H9 (cell line): ENCODE measurements around the gene STK32C. TPM values are rescaled to one million over a fixed set of nuclear protein-coding genes. Genes with fewer than 3 reads are reported as not detected.

ENCODE experiments used
- DNase-seq: peaks from one replicate; pipeline ENCODE4 v3.0.0-alpha.2; 2017
- H2AFZ ChIP-seq: one replicate; pipeline ENCODE4 v1.6.1; 2013; ENCODE audit warnings: mild to moderate bottlenecking, low read length, control low read depth, moderate library complexity
- H2AK5ac ChIP-seq: 2 replicates; pipeline ENCODE4 v1.6.1; 2013; ENCODE audit warnings: low read length, control low read depth, mixed read lengths; ENCODE audit not compliant: insufficient read length
- H2BK120ac ChIP-seq: one replicate; pipeline ENCODE4 v1.6.1; 2013; ENCODE audit warnings: low read depth, mild to moderate bottlenecking, low read length, control low read depth, inconsistent platforms; ENCODE audit not compliant: poor library complexity, severe bottlenecking
- H2BK12ac ChIP-seq: 2 replicates; pipeline ENCODE4 v1.6.1; 2013; ENCODE audit warnings: low read length, control low read depth, mixed read lengths, low read depth; ENCODE audit not compliant: insufficient read length
- H2BK15ac ChIP-seq: 2 replicates; pipeline ENCODE4 v1.6.1; 2013; ENCODE audit warnings: low read depth, low read length, control low read depth
- H2BK20ac ChIP-seq: one replicate; pipeline ENCODE4 v1.6.1; 2013; ENCODE audit warnings: low read depth, mild to moderate bottlenecking, low read length, control low read depth, inconsistent platforms; ENCODE audit not compliant: poor library complexity, severe bottlenecking
- H2BK5ac ChIP-seq: 2 replicates; pipeline ENCODE4 v1.6.1; 2013; ENCODE audit warnings: low read length, control low read depth, mixed read lengths; ENCODE audit not compliant: insufficient read length
- H3K14ac ChIP-seq: 2 replicates; pipeline ENCODE4 v1.6.1; 2013; ENCODE audit warnings: low read length, control low read depth; ENCODE audit not compliant: insufficient read depth
- H3K18ac ChIP-seq: 2 replicates; pipeline ENCODE4 v1.6.1; 2013; ENCODE audit warnings: low read depth, mild to moderate bottlenecking, mixed read lengths, low read length, control low read depth; ENCODE audit not compliant: insufficient read length
- H3K23ac ChIP-seq: 2 replicates; pipeline ENCODE4 v1.6.1; 2013; ENCODE audit warnings: low read length, control low read depth, mixed read lengths, low read depth; ENCODE audit not compliant: insufficient read length
- H3K23me2 ChIP-seq: 2 replicates; pipeline ENCODE4 v1.6.1; 2013; ENCODE audit warnings: low read depth, mild to moderate bottlenecking, mixed read lengths, low read length, control low read depth; ENCODE audit not compliant: insufficient read length, poor library complexity, severe bottlenecking
- H3K27ac ChIP-seq: 2 replicates; pipeline ENCODE4 v1.5.1; 2013; ENCODE audit warnings: low read length, control low read depth, mixed read lengths, low read depth; ENCODE audit not compliant: insufficient read length
- H3K27me3 ChIP-seq: 2 replicates; pipeline ENCODE4 v1.6.1; 2013; ENCODE audit warnings: low read length, control low read depth, inconsistent platforms; ENCODE audit not compliant: insufficient read depth
- H3K4ac ChIP-seq: 2 replicates; pipeline ENCODE4 v1.6.1; 2013; ENCODE audit warnings: low read depth, mild to moderate bottlenecking, control low read depth, inconsistent platforms, low read length, moderate library complexity
- H3K4me1 ChIP-seq: 2 replicates; pipeline ENCODE4 v1.6.1; 2013; ENCODE audit warnings: low read length, control low read depth, inconsistent platforms; ENCODE audit not compliant: insufficient read depth
- H3K4me2 ChIP-seq: 2 replicates; pipeline ENCODE4 v1.6.1; 2013; ENCODE audit warnings: low read length, control low read depth, mixed read lengths; ENCODE audit not compliant: insufficient read length, insufficient read depth
- H3K56ac ChIP-seq: 2 replicates; pipeline ENCODE4 v1.6.1; 2013; ENCODE audit warnings: low read depth, mild to moderate bottlenecking, mixed read lengths, low read length, control low read depth; ENCODE audit not compliant: insufficient read length
- H3K79me1 ChIP-seq: 2 replicates; pipeline ENCODE4 v1.6.1; 2013; ENCODE audit warnings: low read depth, mild to moderate bottlenecking, moderate library complexity, low read length, control low read depth, inconsistent platforms; ENCODE audit not compliant: insufficient read depth, poor library complexity, severe bottlenecking
- H3K79me2 ChIP-seq: 2 replicates; pipeline ENCODE4 v1.6.1; 2013; ENCODE audit warnings: low read length, control low read depth, inconsistent platforms; ENCODE audit not compliant: insufficient read depth
- H3K9ac ChIP-seq: 2 replicates; pipeline ENCODE4 v1.6.1; 2013; ENCODE audit warnings: low read length, control low read depth, mixed read lengths; ENCODE audit not compliant: insufficient read length; ENCODE audit errors: extremely low read depth
- H3K9me3 ChIP-seq: one replicate; pipeline ENCODE4 v1.6.1; 2013; ENCODE audit warnings: low read depth, low read length, inconsistent platforms; ENCODE audit not compliant: control insufficient read depth
- H3T11ph ChIP-seq: one replicate; pipeline ENCODE4 v1.6.1; 2013; ENCODE audit warnings: mild to moderate bottlenecking, low read length, control low read depth, inconsistent platforms
- H4K20me1 ChIP-seq: one replicate; pipeline ENCODE4 v1.6.1; 2013; ENCODE audit not compliant: control insufficient read depth, insufficient read length, insufficient read depth
- H4K5ac ChIP-seq: 2 replicates; pipeline ENCODE4 v1.6.1; 2013; ENCODE audit warnings: low read depth, mild to moderate bottlenecking, mixed read lengths, low read length, control low read depth; ENCODE audit not compliant: insufficient read length
- H4K8ac ChIP-seq: replicated peaks from 2 replicates; pipeline ENCODE4 v1.6.1; 2013; ENCODE audit warnings: low read length, control low read depth, mixed read lengths, low read depth; ENCODE audit not compliant: insufficient read length
- H4K91ac ChIP-seq: 2 replicates; pipeline ENCODE4 v1.6.1; 2013; ENCODE audit warnings: low read depth, mild to moderate bottlenecking, moderate library complexity, mixed read lengths, low read length, control low read depth; ENCODE audit not compliant: insufficient read length
- H3K27ac Mint-ChIP-seq, 3 experiments: 2 replicates in 2 of 3; 3 replicates in 1 of 3; pipeline ENCODE4 v1.8.0; 2020 to 2021; ENCODE audit warnings: mixed read lengths in 3 of 3, mild to moderate bottlenecking in 1 of 3, moderate library complexity in 1 of 3
- H3K27me3 Mint-ChIP-seq: 2 replicates; pipeline ENCODE4 v1.8.0; 2021; ENCODE audit warnings: low read depth, mild to moderate bottlenecking, moderate library complexity, mixed read lengths
- H3K36me3 Mint-ChIP-seq, 3 experiments: 2 replicates in 2 of 3; 3 replicates in 1 of 3; pipeline ENCODE4 v1.8.0; 2020 to 2021; ENCODE audit warnings: low read depth in 3 of 3, mixed read lengths in 3 of 3; ENCODE audit not compliant: insufficient read depth in 1 of 3
- H3K4me1 Mint-ChIP-seq, 2 experiments: 2 replicates each; pipeline ENCODE4 v1.8.0; 2020; ENCODE audit warnings: mixed read lengths in 2 of 2
- H3K4me3 Mint-ChIP-seq, 2 experiments: 2 replicates in 1 of 2; 3 replicates in 1 of 2; pipeline ENCODE4 v1.8.0; 2020 to 2021; ENCODE audit warnings: mild to moderate bottlenecking in 2 of 2, mixed read lengths in 2 of 2, moderate library complexity in 1 of 2
- H3K9me3 Mint-ChIP-seq, 2 experiments: 2 replicates in 1 of 2; 3 replicates in 1 of 2; pipeline ENCODE4 v1.8.0; 2020; ENCODE audit warnings: mild to moderate bottlenecking in 2 of 2, mixed read lengths in 2 of 2, moderate library complexity in 1 of 2
- WGBS: extraction: QIAGEN DNeasy Blood & Tissue Kit; methylation state at CpG from one replicate; pipeline ENCODE4 v1.1.7; 2013; ENCODE audit warnings: missing lambda C conversion rate, low lambda C conversion rate, mixed read lengths; ENCODE audit not compliant: insufficient read length; ENCODE audit errors: extremely low coverage; 5-methylcytosine and 5-hydroxymethylcytosine counted together
- total RNA-seq: library from RNA; stranded (reverse); gene quantifications from 2 replicates; pipeline ENCODE4 v1.2.1, GENCODE V29; 2021
- TF ChIP-seq, protein P1 (sequence below): fragments of 200-600 bp; sonication (generic); conservative IDR thresholded peaks from 3 replicates; pipeline ENCODE4 v1.8.0; 2021; ENCODE audit warnings: antibody characterized with exemption, mild to moderate bottlenecking

STK32C gene
- total RNA-seq, 1 experiment from 2014 or later = 11.3 TPM

DNA sequence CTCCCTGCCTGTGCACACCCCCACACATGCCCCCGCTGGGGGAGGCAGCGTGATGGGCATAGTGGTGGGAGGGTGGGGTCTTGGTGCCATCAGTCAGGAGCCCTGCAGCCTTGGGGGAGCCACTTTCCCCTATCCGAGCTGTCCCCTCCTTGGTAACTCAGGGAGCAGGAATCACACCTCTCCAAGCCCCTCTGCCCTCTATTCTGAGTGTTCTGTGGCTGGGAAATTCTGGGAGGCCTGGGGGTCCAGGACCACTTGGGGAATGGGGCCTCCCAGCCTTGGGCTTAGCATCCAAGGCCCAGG, 109.7 kb downstream of the STK32C start:
- Mint-ChIP-seq H3K36me3 (peaks cover 0 to 8% (median 7%) of the 10 kb centered on the region in 3 experiments; a peak in 4 of 7 replicates), H3K4me3 (no peak overlapping the region), H3K4me1 (no peaks in the 10 kb centered on the region), H3K27me3 (no peaks in the 10 kb centered on the region), H3K27ac (no peak overlapping the region), H3K9me3 (no peaks in the 10 kb centered on the region)
- Histone ChIP-seq H3K56ac (no peak overlapping the region), H2BK15ac (no peak overlapping the region), H3T11ph (no peak overlapping the region), H4K91ac (no peak overlapping the region), H3K27me3 (no peaks in the 10 kb centered on the region), H2BK120ac (no peak overlapping the region), H3K9ac (no peak overlapping the region), H3K4me1 (no peaks in the 10 kb centered on the region), H3K4ac (no peak overlapping the region), H2AFZ (no peak overlapping the region), H3K23me2 (no peaks in the 10 kb centered on the region), H3K79me1 (no peaks in the 10 kb centered on the region), H3K79me2 (no peaks in the 10 kb centered on the region), H2AK5ac (no peak overlapping the region), H3K4me2 (no peak overlapping the region), H3K14ac (no peak overlapping the region), H3K9me3 (no peaks in the 10 kb centered on the region), H2BK5ac (no peak overlapping the region), H3K18ac (no peak overlapping the region), H3K27ac (no peak overlapping the region), H4K20me1 (no peaks in the 10 kb centered on the region), H2BK20ac (no peak overlapping the region), H3K23ac (no peak overlapping the region), H4K8ac (no peak overlapping the region), H2BK12ac (no peak overlapping the region), H4K5ac (no peak overlapping the region)
- DNase-seq = no peak
- no CpG with 5 or more reads among the region's 3 CpGs for WGBS
- TF ChIP-seq, protein P1, sequence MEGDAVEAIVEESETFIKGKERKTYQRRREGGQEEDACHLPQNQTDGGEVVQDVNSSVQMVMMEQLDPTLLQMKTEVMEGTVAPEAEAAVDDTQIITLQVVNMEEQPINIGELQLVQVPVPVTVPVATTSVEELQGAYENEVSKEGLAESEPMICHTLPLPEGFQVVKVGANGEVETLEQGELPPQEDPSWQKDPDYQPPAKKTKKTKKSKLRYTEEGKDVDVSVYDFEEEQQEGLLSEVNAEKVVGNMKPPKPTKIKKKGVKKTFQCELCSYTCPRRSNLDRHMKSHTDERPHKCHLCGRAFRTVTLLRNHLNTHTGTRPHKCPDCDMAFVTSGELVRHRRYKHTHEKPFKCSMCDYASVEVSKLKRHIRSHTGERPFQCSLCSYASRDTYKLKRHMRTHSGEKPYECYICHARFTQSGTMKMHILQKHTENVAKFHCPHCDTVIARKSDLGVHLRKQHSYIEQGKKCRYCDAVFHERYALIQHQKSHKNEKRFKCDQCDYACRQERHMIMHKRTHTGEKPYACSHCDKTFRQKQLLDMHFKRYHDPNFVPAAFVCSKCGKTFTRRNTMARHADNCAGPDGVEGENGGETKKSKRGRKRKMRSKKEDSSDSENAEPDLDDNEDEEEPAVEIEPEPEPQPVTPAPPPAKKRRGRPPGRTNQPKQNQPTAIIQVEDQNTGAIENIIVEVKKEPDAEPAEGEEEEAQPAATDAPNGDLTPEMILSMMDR = no peak
